Loucy (cell line): ENCODE data around the gene NTF4.

Source experiments
- H2AFZ ChIP-seq: fragments of 200-600 bp; sonication (generic); 2 replicates; pipeline ENCODE4 v1.6.0; 2016; ENCODE audit warnings: antibody characterized with exemption, mild to moderate bottlenecking, low read length, moderate library complexity
- H3F3A ChIP-seq: fragments of 200-600 bp; 2 replicates; pipeline ENCODE4 v1.6.0; 2016; ENCODE audit warnings: antibody characterized with exemption, low read depth, mild to moderate bottlenecking
- H3K27me3 ChIP-seq: fragments of 200-600 bp; sonication (generic); 2 replicates; pipeline ENCODE4 v1.6.1; 2014; ENCODE audit warnings: low read length, mild to moderate bottlenecking; ENCODE audit not compliant: insufficient read depth, poor library complexity, severe bottlenecking
- H3K36me3 ChIP-seq: fragments of 200-600 bp; sonication (generic); 2 replicates; pipeline ENCODE4 v1.6.1; 2016; ENCODE audit warnings: low read length; ENCODE audit not compliant: insufficient read depth
- H3K4me1 ChIP-seq: fragments of 200-600 bp; sonication (generic); 2 replicates; pipeline ENCODE4 v1.5.1; 2014; ENCODE audit warnings: low read length, mild to moderate bottlenecking; ENCODE audit not compliant: insufficient read depth, poor library complexity, severe bottlenecking
- H3K4me2 ChIP-seq: fragments of 200-600 bp; sonication (generic); 2 replicates; pipeline ENCODE4 v1.6.0; 2014; ENCODE audit warnings: antibody characterized with exemption, low read length, low read depth, mild to moderate bottlenecking; ENCODE audit not compliant: poor library complexity, severe bottlenecking
- H3K4me3 ChIP-seq: fragments of 200-600 bp; sonication (generic); 2 replicates; pipeline ENCODE4 v1.5.1; 2014; ENCODE audit warnings: low read length, mild to moderate bottlenecking, mixed read lengths; ENCODE audit not compliant: poor library complexity, severe bottlenecking
- H3K79me2 ChIP-seq: fragments of 200-600 bp; sonication (generic); 2 replicates; pipeline ENCODE4 v1.6.1; 2014; ENCODE audit warnings: low read length; ENCODE audit not compliant: insufficient read depth
- H3K9ac ChIP-seq: fragments of 200-600 bp; sonication (generic); 2 replicates; pipeline ENCODE4 v1.6.0; 2014; ENCODE audit warnings: mild to moderate bottlenecking, low read depth, low read length, moderate library complexity; ENCODE audit not compliant: poor library complexity, severe bottlenecking
- H3K9me2 ChIP-seq: fragments of 200-600 bp; sonication (generic); replicated peaks from 2 replicates; pipeline ENCODE4 v1.6.1; 2016; ENCODE audit warnings: low read depth, low read length, mixed read lengths
- H3K9me3 ChIP-seq: fragments of 200-600 bp; sonication (generic); 2 replicates; pipeline ENCODE4 v1.6.1; 2014; ENCODE audit warnings: mild to moderate bottlenecking, antibody characterized with exemption, low read length, low read depth; ENCODE audit not compliant: insufficient read depth
- H4K20me1 ChIP-seq: fragments of 200-600 bp; sonication (generic); 2 replicates; pipeline ENCODE4 v1.6.0; 2014; ENCODE audit warnings: antibody characterized with exemption, low read length, mild to moderate bottlenecking; ENCODE audit not compliant: insufficient read depth, poor library complexity, severe bottlenecking
- EZH2phosphoT487 ChIP-seq: fragments of 200-600 bp; IDR thresholded peaks from 2 replicates; pipeline ENCODE4 v1.6.1; 2018; ENCODE audit warnings: antibody characterized with exemption, mild to moderate bottlenecking, moderate library complexity, borderline replicate concordance
- TF ChIP-seq, protein P1 (sequence below): fragments of 200-600 bp; sonication (generic); conservative IDR thresholded peaks from 2 replicates; pipeline ENCODE4 v1.5.1; 2014; ENCODE audit warnings: mild to moderate bottlenecking, antibody characterized with exemption, low read length

NTF4 gene

DNA sequence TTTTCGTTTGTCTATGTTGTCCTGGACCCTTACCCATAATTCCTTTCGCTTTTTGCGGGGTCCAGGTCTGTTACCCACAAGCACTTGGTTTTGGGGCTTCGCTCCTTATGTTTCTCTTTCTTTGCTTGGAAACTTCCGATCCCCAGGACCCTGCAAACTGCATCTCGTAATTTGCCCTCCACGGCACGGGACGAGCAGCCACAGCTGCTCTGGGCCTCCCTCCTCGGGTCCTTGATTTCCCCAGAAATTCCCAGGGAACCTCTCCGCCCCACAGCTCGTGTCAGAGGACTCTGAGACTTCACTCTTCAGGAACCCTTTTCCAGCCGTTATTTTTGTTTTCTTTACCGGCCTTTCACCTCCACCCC, 21.2 kb upstream of the NTF4 start:
- Histone ChIP-seq H2AFZ (peak overlapping the region; percentile 53), H3K4me2 (peak overlapping the region; percentile 96), H3F3A (no peaks in the 10 kb centered on the region), H3K9me2 (no peaks in the 10 kb centered on the region), H3K4me1 (peaks cover 19% of the 10 kb centered on the region), H3K79me2 (peaks cover 56% of the 10 kb centered on the region), H3K36me3 (peaks cover 26% of the 10 kb centered on the region), H4K20me1 (peaks cover 51% of the 10 kb centered on the region), H3K4me3 (peak overlapping the region; percentile 94), H3K9ac (peak overlapping the region; percentile 96), H3K9me3 (no peaks in the 10 kb centered on the region), H3K27me3 (peaks cover 5% of the 10 kb centered on the region)
- TF ChIP-seq, protein P1, sequence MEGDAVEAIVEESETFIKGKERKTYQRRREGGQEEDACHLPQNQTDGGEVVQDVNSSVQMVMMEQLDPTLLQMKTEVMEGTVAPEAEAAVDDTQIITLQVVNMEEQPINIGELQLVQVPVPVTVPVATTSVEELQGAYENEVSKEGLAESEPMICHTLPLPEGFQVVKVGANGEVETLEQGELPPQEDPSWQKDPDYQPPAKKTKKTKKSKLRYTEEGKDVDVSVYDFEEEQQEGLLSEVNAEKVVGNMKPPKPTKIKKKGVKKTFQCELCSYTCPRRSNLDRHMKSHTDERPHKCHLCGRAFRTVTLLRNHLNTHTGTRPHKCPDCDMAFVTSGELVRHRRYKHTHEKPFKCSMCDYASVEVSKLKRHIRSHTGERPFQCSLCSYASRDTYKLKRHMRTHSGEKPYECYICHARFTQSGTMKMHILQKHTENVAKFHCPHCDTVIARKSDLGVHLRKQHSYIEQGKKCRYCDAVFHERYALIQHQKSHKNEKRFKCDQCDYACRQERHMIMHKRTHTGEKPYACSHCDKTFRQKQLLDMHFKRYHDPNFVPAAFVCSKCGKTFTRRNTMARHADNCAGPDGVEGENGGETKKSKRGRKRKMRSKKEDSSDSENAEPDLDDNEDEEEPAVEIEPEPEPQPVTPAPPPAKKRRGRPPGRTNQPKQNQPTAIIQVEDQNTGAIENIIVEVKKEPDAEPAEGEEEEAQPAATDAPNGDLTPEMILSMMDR = no peak
- no peak for TF ChIP-seq EZH2phosphoT487

DNA sequence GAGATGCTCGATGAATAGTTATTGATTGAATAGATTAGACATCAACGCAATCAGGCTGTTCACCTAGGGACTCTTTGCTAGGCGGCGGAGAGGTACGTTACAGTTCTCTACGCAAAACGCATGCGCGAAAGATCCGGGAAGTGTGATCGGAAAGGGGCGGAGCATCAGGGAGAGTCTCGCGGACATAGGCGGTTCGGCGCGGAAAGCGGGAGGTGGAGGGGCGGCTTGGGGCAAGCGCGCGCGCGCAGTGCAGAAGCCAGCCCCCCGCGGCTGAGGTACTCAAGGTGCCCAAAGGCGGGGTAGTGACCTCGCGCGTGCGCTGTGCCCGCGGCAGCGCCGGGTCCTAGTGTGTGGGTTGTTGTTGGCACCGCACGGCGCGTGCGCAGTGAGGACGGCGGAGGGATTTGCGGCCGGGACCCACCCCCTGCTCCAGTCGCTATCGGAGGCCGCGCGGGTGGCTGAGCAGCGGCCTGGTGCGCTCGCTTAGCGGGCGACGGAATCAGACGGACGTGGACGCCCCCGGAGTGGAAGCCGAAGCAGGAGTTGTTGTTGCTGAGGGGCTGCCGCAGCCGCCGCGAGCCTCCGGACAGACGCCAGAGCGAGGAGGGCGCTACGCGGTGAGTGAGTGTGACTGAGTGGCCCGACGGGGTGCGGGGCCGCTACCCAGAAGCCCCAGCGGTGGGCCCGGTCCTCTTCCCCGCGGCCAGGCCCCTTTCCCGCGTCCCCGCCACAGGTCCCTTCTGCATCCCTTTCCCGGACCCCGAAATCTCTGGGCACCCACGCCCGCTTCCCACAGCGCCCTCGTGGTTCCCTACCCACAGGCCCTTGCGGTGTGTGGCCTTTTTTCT, 20.6 kb upstream of the NTF4 start, which contains the start of gene SNRNP70:
TSS of gene SNRNP70 (plus strand) at position 432 of the 848 bp plus-strand sequence. CDS start 964 bp downstream, outside the sequence.
- peak within 1 kb of the TSS; percentile 96 for H3K9ac ChIP-seq
- H3K4me1 ChIP-seq = peaks cover 19% of the 10 kb centered on the region
- H3F3A ChIP-seq = no peaks in the 10 kb centered on the region
- peaks cover 45% of the 10 kb centered on the region for H4K20me1 ChIP-seq
- H3K4me2 ChIP-seq = peak within 1 kb of the TSS; percentile 96
- no peaks in the 10 kb centered on the region for H3K9me2 ChIP-seq
- H3K79me2 ChIP-seq = peaks cover 50% of the 10 kb centered on the region
- peaks cover 19% of the 10 kb centered on the region for H3K36me3 ChIP-seq
- TF ChIP-seq, protein P1 = no peak
- TF ChIP-seq EZH2phosphoT487 = no peak
- peak within 1 kb of the TSS; percentile 53 for H2AFZ ChIP-seq
- H3K4me3 ChIP-seq = peak within 1 kb of the TSS; percentile 94
- H3K27me3 ChIP-seq = peaks cover 5% of the 10 kb centered on the region
- no peaks in the 10 kb centered on the region for H3K9me3 ChIP-seq

DNA sequence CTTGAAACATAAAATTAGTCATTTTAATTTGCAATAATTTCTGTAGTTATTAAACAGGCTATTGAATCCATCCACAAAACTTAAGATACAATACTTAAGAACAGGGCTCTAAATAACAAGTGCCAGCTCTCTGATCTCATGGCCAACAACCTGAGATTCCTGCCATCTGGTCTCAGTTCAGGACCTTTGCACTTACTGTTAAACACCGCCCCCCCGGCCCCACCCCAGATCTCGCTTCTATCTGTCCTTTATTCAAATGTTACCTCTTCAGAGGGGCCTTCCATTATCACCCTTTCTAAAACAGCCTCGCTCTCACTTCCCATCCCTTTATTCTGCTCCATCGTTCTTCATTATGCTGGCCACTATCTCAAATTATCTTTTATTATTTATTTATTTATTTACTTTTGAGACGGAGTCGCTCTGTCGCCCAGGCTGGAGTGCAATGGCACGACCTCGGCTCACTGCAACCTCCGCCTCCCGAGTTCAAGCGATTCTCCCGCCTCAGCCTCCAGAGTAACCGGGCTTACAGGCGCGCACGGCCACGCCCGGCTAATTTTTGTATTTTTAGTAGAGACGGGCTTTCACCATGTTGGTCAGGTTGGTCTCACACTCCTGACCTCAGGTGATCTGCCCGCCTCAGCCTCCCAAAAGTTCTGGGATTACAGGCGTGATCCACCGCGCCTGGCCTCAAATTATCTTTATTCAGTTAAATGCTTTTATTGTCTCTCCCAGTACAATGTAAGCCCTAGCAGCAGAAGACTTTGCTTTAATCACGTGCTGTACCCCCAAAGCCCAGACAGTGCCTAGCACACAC, 19.8 kb upstream of the NTF4 start:
- no peaks in the 10 kb centered on the region for H3F3A ChIP-seq
- peaks cover 36% of the 10 kb centered on the region for H4K20me1 ChIP-seq
- peak overlapping the region; percentile 52 for H2AFZ ChIP-seq
- TF ChIP-seq, protein P1 = no peak
- no peak for TF ChIP-seq EZH2phosphoT487
- no peaks in the 10 kb centered on the region for H3K9me3 ChIP-seq
- H3K4me3 ChIP-seq = peak overlapping the region; percentile 94
- H3K9me2 ChIP-seq = no peaks in the 10 kb centered on the region
- peaks cover 5% of the 10 kb centered on the region for H3K27me3 ChIP-seq
- peak overlapping the region; percentile 63 for H3K4me2 ChIP-seq
- H3K4me1 ChIP-seq = peaks cover 19% of the 10 kb centered on the region
- peaks cover 42% of the 10 kb centered on the region for H3K79me2 ChIP-seq
- H3K9ac ChIP-seq = peak overlapping the region; percentile 67
- H3K36me3 ChIP-seq = peaks cover 13% of the 10 kb centered on the region; the same call in 1 of the 2 replicates
